ENCODE results near the gene GPR143.

GRCh38 chrX:9681422-9681821, 84.2 kb downstream of the GPR143 start:
- TF ChIP-seq CTCF (IDR thresholded peaks at IDR 0.05) (no peak), POLR2A (IDR thresholded peaks at IDR 0.05) (no peak)
